A549 (cell line): Measurements from ENCODE around the gene ATP2C1.

Experiments used
- CBX8 ChIP-seq: fragments of 200-600 bp; sonication (generic); IDR thresholded peaks from 2 replicates; pipeline ENCODE4 v1.6.1; 2016
- EP300 ChIP-seq, 2 experiments: fragments of >200 bp; sonication (Bioruptor Twin); formaldehyde crosslinking; IDR thresholded peaks; 2 replicates in 1 of 2; 3 replicates in 1 of 2; pipeline ENCODE4 v1.6.1; 2016 to 2017
- ESRRA ChIP-seq: fragments of 150-350 bp; IDR thresholded peaks from 2 replicates; pipeline ENCODE4 v1.6.1; 2014; ENCODE audit warnings: mild to moderate bottlenecking, low read length, borderline replicate concordance
- MAFK ChIP-seq: fragments of 450-650 bp; IDR thresholded peaks from 2 replicates; pipeline ENCODE4 v1.6.1; 2014; ENCODE audit not compliant: partially characterized antibody
- MAZ ChIP-seq: fragments of 150-350 bp; IDR thresholded peaks from 2 replicates; pipeline ENCODE4 v1.6.1; 2014; ENCODE audit warnings: antibody characterized with exemption, low read depth, low read length, borderline replicate concordance
- POLR2A ChIP-seq: IDR thresholded peaks from 2 replicates; pipeline ENCODE4 v1.6.1; 2012; ENCODE audit warnings: mild to moderate bottlenecking, low read length
- RAD21 ChIP-seq, 2 experiments: fragments of >200 bp in 1 of 2; sonication (Bioruptor Twin) in 1 of 2; formaldehyde crosslinking in 1 of 2; IDR thresholded peaks in 1 of 2; conservative IDR thresholded peaks in 1 of 2; 2 replicates in 1 of 2; 3 replicates in 1 of 2; pipeline ENCODE4 v1.6.1; 2012 to 2018; ENCODE audit warnings: inconsistent platforms in 1 of 2
- RFX5 ChIP-seq: fragments of 450-650 bp; IDR thresholded peaks from 2 replicates; pipeline ENCODE4 v1.7.1; 2014; ENCODE audit warnings: antibody characterized with exemption, mild to moderate bottlenecking, moderate library complexity
- ZC3H11A ChIP-seq: fragments of 450-650 bp; IDR thresholded peaks from 2 replicates; pipeline ENCODE4 v1.6.1; 2014; ENCODE audit warnings: antibody characterized with exemption, mild to moderate bottlenecking
- TF ChIP-seq, protein P1 (sequence below): fragments of >200 bp; sonication (Bioruptor Twin); formaldehyde crosslinking; IDR thresholded peaks from 3 replicates; pipeline ENCODE4 v1.5.1; 2016
- TF ChIP-seq, protein P2 (sequence below): fragments of >200 bp; sonication (Bioruptor Twin); formaldehyde crosslinking; IDR thresholded peaks from 3 replicates; pipeline ENCODE4 v1.6.1; 2016
- TF ChIP-seq, protein P3 (sequence below): fragments of 200-600 bp; sonication (generic); IDR thresholded peaks from 2 replicates; pipeline ENCODE4 v1.6.1; 2016; ENCODE audit warnings: antibody characterized with exemption, mild to moderate bottlenecking, moderate library complexity
- TF ChIP-seq, protein P4 (sequence below): IDR thresholded peaks from 2 replicates; pipeline ENCODE4 v1.6.1; 2012
- TF ChIP-seq, protein P5 (sequence below): IDR thresholded peaks from 2 replicates; pipeline ENCODE4 v1.6.1; 2012

DNA sequence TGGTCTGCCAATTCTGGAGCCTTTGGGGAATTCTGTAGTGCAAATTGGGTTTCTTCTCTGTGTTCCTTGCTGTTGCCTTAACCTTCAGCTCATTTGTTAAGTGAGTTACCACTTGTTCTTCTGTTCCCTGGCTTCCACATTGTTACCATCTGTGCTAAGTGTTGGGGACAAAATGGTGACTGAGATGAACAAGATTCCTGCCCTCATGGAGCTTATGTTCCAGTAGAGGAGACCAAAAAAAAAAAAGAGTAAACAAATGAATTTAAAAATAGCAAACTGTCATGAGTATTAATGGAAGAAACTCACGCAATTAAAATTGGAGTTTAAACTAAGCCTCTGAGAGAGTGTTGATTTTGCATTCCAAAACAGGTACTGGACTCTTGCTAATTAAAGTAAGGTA is 49.4 kb upstream of the ATP2C1 start:
- TF ChIP-seq MAZ, result no peak
- TF ChIP-seq, protein P1, sequence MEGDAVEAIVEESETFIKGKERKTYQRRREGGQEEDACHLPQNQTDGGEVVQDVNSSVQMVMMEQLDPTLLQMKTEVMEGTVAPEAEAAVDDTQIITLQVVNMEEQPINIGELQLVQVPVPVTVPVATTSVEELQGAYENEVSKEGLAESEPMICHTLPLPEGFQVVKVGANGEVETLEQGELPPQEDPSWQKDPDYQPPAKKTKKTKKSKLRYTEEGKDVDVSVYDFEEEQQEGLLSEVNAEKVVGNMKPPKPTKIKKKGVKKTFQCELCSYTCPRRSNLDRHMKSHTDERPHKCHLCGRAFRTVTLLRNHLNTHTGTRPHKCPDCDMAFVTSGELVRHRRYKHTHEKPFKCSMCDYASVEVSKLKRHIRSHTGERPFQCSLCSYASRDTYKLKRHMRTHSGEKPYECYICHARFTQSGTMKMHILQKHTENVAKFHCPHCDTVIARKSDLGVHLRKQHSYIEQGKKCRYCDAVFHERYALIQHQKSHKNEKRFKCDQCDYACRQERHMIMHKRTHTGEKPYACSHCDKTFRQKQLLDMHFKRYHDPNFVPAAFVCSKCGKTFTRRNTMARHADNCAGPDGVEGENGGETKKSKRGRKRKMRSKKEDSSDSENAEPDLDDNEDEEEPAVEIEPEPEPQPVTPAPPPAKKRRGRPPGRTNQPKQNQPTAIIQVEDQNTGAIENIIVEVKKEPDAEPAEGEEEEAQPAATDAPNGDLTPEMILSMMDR, result no peak
- TF ChIP-seq, protein P2, sequence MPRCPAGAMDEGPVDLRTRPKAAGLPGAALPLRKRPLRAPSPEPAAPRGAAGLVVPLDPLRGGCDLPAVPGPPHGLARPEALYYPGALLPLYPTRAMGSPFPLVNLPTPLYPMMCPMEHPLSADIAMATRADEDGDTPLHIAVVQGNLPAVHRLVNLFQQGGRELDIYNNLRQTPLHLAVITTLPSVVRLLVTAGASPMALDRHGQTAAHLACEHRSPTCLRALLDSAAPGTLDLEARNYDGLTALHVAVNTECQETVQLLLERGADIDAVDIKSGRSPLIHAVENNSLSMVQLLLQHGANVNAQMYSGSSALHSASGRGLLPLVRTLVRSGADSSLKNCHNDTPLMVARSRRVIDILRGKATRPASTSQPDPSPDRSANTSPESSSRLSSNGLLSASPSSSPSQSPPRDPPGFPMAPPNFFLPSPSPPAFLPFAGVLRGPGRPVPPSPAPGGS, result no peak
- TF ChIP-seq, protein P3, sequence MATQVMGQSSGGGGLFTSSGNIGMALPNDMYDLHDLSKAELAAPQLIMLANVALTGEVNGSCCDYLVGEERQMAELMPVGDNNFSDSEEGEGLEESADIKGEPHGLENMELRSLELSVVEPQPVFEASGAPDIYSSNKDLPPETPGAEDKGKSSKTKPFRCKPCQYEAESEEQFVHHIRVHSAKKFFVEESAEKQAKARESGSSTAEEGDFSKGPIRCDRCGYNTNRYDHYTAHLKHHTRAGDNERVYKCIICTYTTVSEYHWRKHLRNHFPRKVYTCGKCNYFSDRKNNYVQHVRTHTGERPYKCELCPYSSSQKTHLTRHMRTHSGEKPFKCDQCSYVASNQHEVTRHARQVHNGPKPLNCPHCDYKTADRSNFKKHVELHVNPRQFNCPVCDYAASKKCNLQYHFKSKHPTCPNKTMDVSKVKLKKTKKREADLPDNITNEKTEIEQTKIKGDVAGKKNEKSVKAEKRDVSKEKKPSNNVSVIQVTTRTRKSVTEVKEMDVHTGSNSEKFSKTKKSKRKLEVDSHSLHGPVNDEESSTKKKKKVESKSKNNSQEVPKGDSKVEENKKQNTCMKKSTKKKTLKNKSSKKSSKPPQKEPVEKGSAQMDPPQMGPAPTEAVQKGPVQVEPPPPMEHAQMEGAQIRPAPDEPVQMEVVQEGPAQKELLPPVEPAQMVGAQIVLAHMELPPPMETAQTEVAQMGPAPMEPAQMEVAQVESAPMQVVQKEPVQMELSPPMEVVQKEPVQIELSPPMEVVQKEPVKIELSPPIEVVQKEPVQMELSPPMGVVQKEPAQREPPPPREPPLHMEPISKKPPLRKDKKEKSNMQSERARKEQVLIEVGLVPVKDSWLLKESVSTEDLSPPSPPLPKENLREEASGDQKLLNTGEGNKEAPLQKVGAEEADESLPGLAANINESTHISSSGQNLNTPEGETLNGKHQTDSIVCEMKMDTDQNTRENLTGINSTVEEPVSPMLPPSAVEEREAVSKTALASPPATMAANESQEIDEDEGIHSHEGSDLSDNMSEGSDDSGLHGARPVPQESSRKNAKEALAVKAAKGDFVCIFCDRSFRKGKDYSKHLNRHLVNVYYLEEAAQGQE, result no peak
- TF ChIP-seq, protein P4, sequence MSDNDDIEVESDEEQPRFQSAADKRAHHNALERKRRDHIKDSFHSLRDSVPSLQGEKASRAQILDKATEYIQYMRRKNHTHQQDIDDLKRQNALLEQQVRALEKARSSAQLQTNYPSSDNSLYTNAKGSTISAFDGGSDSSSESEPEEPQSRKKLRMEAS, result no peak
- TF ChIP-seq ZC3H11A, result no peak
- TF ChIP-seq, protein P5, sequence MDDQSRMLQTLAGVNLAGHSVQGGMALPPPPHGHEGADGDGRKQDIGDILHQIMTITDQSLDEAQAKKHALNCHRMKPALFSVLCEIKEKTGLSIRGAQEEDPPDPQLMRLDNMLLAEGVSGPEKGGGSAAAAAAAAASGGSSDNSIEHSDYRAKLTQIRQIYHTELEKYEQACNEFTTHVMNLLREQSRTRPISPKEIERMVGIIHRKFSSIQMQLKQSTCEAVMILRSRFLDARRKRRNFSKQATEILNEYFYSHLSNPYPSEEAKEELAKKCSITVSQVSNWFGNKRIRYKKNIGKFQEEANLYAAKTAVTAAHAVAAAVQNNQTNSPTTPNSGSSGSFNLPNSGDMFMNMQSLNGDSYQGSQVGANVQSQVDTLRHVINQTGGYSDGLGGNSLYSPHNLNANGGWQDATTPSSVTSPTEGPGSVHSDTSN, result no peak
- no peak for TF ChIP-seq RAD21 (conservative IDR thresholded peaks at IDR 0.05 in 1 of 2, IDR thresholded peaks at IDR 0.05 in 1 of 2)
- no peak for TF ChIP-seq POLR2A
- TF ChIP-seq MAFK, result no peak
- TF ChIP-seq EP300 (IDR thresholded peaks at IDR 0.05), result no peak
- no peak for TF ChIP-seq ESRRA
- TF ChIP-seq CBX8, result no peak
- no peak for TF ChIP-seq RFX5
